K562 (cell line): ENCODE results near the gene RPL21. TPM values are rescaled to one million over a fixed set of nuclear protein-coding genes. Genes with fewer than 3 reads are reported as not detected.

Source experiments
- ATF7 ChIP-seq: fragments of 450-650 bp; IDR thresholded peaks from 2 replicates; pipeline ENCODE4 v1.7.1; 2014; ENCODE audit warnings: mild to moderate bottlenecking, moderate library complexity
- BMI1 ChIP-seq: fragments of 150-350 bp; IDR thresholded peaks from 2 replicates; pipeline ENCODE4 v1.6.1; 2014; ENCODE audit warnings: low read length
- DIDO1 ChIP-seq: fragments of 450-650 bp; IDR thresholded peaks from 2 replicates; pipeline ENCODE4 v1.6.1; 2016; ENCODE audit warnings: low read depth, missing biosample characterization, missing genetic modification characterization
- E2F6 ChIP-seq, 2 experiments: IDR thresholded peaks; 2 replicates each; pipeline ENCODE4 v1.6.1; 2011; ENCODE audit warnings: borderline replicate concordance in 1 of 2, control low read depth in 1 of 2, low read depth in 1 of 2, low read length in 1 of 2, mild to moderate bottlenecking in 1 of 2, mixed read lengths in 1 of 2, moderate library complexity in 1 of 2; ENCODE audit not compliant: insufficient read depth in 1 of 2, insufficient read length in 1 of 2, poor library complexity in 1 of 2, severe bottlenecking in 1 of 2; ENCODE audit errors: extremely low read depth in 1 of 2
- GABPB1 ChIP-seq: sonication (generic); formaldehyde crosslinking; IDR thresholded peaks from 2 replicates; pipeline ENCODE4 v1.8.0; 2022; ENCODE audit warnings: mild to moderate bottlenecking, missing genetic modification reagents
- JUNB ChIP-seq: fragments of 450-650 bp; formaldehyde crosslinking; conservative IDR thresholded peaks from 2 replicates; pipeline ENCODE4 v1.4.0; 2020; ENCODE audit warnings: mild to moderate bottlenecking
- KDM5B ChIP-seq: fragments of 200-600 bp; sonication (generic); IDR thresholded peaks from 2 replicates; pipeline ENCODE4 v1.6.1; 2012; ENCODE audit warnings: low read depth, mild to moderate bottlenecking, moderate library complexity, low read length, control low read depth, inconsistent platforms; ENCODE audit not compliant: insufficient replicate concordance
- NCOR1 ChIP-seq: fragments of 450-650 bp; IDR thresholded peaks from 2 replicates; pipeline ENCODE4 v1.6.1; 2016; ENCODE audit warnings: mild to moderate bottlenecking, moderate library complexity
- REST ChIP-seq, 2 experiments: fragments of 450-650 bp; formaldehyde crosslinking in 1 of 2; IDR thresholded peaks; 2 replicates each; pipeline versions ENCODE4 v1.4.0 to v1.6.1; 2014 to 2020; ENCODE audit warnings: mild to moderate bottlenecking in 2 of 2, borderline replicate concordance in 1 of 2, low read depth in 1 of 2
- STAT5A ChIP-seq: IDR thresholded peaks from 2 replicates; pipeline ENCODE4 v1.6.1; 2012; ENCODE audit warnings: low read length, inconsistent platforms, borderline replicate concordance
- ZNF639 ChIP-seq, 2 experiments: fragments of 200-800 bp in 1 of 2; sonication (Bioruptor generic) in 1 of 2; sonication (generic) in 1 of 2; formaldehyde crosslinking in 1 of 2; IDR thresholded peaks in 1 of 2; conservative IDR thresholded peaks in 1 of 2; 2 replicates each; pipeline versions ENCODE4 v1.5.0 to v1.6.1; 2016 to 2020; ENCODE audit warnings: missing compliant biosample characterization in 1 of 2, missing genetic modification characterization in 1 of 2, missing genetic modification reagents in 1 of 2
- ZNF740 ChIP-seq, 3 experiments: fragments of 200-800 bp in 1 of 3; sonication (Bioruptor generic) in 1 of 3; sonication (generic) in 1 of 3; formaldehyde crosslinking in 1 of 3; IDR thresholded peaks; 2 replicates each; pipeline versions ENCODE4 v1.6.1 to v1.8.0; 2016 to 2022; ENCODE audit warnings: mild to moderate bottlenecking in 2 of 3, missing compliant biosample characterization in 2 of 3, missing genetic modification characterization in 2 of 3, missing genetic modification reagents in 1 of 3
- polyA plus RNA-seq, 8 experiments: library from polyadenylated mRNA; depleted of rRNA in 4 of 8; stranded (reverse) in 5 of 8; unstranded in 3 of 8; fragments of >200 nt; fragmentation: Nextera tagmentation in 2 of 8; fragmentation: Illumina TruSeq in 1 of 8; extraction: Ambion mirVana in 2 of 8; extraction: Trizol in 1 of 8; gene quantifications; 2 replicates each; pipeline versions ENCODE4 v1.2.1 to v1.2.3, GENCODE V29; 2011 to 2014; ENCODE audit warnings: inconsistent platforms in 1 of 8, missing spikeins in 1 of 8
- total RNA-seq, 7 experiments: library from RNA; depleted of rRNA in 6 of 7; stranded (reverse); fragments of >200 nt in 6 of 7; fragmentation: Illumina TruSeq in 2 of 7; extraction: Trizol in 2 of 7; gene quantifications; 2 replicates each; pipeline versions ENCODE4 v1.2.1 to v1.2.3, GENCODE V29; 2011 to 2021; ENCODE audit warnings: low replicate concordance in 1 of 7

The RPL21 gene
- total and polyA plus RNA-seq, 9 of the 15 experiments (the other 6 are each of a cell fraction or from before 2014, with no cell fraction given): 622 to 4,203 (median 1,676) TPM

GRCh38 chr13:27251166-27252091, at the start of gene RPL21 (continued):
- TF ChIP-seq REST (IDR thresholded peaks at IDR 0.05; ENCODE audit: borderline replicate concordance) (no peak), REST (CRISPR knock-in tag; IDR thresholded peaks at IDR 0.05; ENCODE audit: low read depth) (0 out of 2 replicates have a peak, but pooled peaks have one; percentile 39), GABPB1 (CRISPR knock-in tag) (peak; percentile 92), DIDO1 (no peak), E2F6 (IDR thresholded peaks at IDR 0.05; ENCODE audit: borderline replicate concordance in 1 of 2, extremely low read depth in 1 of 2, insufficient read depth in 1 of 2, insufficient read length in 1 of 2, low read depth in 1 of 2, low read length in 1 of 2, poor library complexity in 1 of 2, severe bottlenecking in 1 of 2) (peak in 1 of 2 experiments; percentile 24), ZNF639 (CRISPR knock-in tag; conservative IDR thresholded peaks at IDR 0.05 in 1 of 2, IDR thresholded peaks at IDR 0.05 in 1 of 2) (peak in 1 of 2 experiments; percentile 33; a peak in 2 of 4 replicates), JUNB (no peak), ZNF740 (CRISPR knock-in tag; IDR thresholded peaks at IDR 0.05) (no peak), ZNF740 (tag; IDR thresholded peaks at IDR 0.05) (no peak), KDM5B (peak; percentile 86), BMI1 (no peak), NCOR1 (peak; percentile 9; the same call in 1 of the 2 replicates), STAT5A (no peak), ATF7 (peak; percentile 89)
